Astrocyte of the spinal cord (primary cell): ENCODE measurements around the gene ARHGEF26.
"Not testable (repeated sequence)": the region's sequence is repeated elsewhere in the genome, so short reads cannot be mapped to it uniquely, and the experiment has no call there.

ENCODE experiments used
- DNase-seq: peaks from one replicate; pipeline ENCODE4 v3.0.0; 2011; ENCODE audit warnings: low read depth, low spot score
- H3K4me3 ChIP-seq: 2 replicates; pipeline ENCODE4 v1.5.1; 2011; ENCODE audit warnings: low read depth, mild to moderate bottlenecking, low read length, moderate library complexity
- in situ Hi-C: cut with HindIII; loops from 2 replicates; pipeline ENCODE4 v1.10.0; 2017; ENCODE audit warnings: low sequenced_read_pairs
- TF ChIP-seq, protein P1 (sequence below): IDR thresholded peaks from 2 replicates; pipeline ENCODE4 v1.5.1; 2012; ENCODE audit warnings: low read depth, mild to moderate bottlenecking, low read length, inconsistent platforms

ARHGEF26 gene

DNA sequence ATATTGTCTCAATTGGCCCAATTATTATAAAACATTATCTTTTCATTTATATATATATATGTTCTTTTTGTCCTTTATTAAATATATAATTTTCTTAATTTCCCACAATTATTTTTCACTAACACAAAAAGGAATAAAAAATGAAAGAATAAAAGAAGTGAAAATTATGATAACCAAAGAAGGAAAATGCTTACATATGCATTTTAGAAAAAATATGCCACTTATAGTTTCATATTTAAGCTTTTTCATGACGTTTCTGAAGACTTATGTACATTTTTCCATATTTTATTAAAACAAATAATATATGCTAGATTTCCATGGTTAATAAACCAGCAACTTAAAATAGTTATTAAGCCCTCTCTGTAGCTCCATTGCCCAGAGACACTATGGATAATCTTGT lies 34.9 kb upstream of the ARHGEF26 start:
- in situ Hi-C loops: no loop called here
- no peak for DNase-seq
- H3K4me3 ChIP-seq: no peak overlapping the region
- TF ChIP-seq, protein P1, sequence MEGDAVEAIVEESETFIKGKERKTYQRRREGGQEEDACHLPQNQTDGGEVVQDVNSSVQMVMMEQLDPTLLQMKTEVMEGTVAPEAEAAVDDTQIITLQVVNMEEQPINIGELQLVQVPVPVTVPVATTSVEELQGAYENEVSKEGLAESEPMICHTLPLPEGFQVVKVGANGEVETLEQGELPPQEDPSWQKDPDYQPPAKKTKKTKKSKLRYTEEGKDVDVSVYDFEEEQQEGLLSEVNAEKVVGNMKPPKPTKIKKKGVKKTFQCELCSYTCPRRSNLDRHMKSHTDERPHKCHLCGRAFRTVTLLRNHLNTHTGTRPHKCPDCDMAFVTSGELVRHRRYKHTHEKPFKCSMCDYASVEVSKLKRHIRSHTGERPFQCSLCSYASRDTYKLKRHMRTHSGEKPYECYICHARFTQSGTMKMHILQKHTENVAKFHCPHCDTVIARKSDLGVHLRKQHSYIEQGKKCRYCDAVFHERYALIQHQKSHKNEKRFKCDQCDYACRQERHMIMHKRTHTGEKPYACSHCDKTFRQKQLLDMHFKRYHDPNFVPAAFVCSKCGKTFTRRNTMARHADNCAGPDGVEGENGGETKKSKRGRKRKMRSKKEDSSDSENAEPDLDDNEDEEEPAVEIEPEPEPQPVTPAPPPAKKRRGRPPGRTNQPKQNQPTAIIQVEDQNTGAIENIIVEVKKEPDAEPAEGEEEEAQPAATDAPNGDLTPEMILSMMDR: no peak

DNA sequence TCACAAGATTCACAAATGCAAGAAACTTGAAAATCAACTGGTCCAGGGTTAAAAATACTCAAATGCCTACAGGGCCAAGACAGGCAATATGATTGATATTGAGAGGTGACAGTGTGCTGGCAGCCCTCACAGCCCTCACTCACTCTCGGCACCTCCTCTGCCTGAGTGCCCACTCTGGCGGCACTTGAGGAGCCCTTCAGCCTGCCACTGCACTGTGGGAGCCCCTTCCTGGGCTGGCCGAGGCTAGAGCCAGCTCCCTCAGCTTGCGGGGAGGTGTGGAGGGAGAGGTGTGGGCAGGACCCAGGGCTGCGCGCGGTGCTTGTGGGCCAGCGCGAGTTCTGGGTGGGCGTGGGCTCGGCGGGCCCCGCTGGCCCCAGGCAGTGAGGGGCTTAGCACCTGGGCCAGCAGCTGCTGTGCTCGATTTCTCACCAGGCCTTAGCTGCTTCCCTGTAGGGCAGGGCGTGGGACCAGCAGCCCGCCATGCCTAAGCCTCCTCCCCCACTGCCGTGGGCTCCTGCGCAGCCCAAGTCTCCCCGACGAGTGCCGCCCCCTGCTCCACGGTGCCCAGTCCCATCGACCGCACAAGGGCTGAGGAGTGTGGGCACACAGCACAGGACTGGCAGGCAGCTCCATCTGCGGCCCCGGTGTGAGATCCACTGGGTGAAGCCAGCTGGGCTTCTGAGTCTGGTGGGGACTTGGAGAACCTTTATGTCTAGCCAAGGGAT lies 33.3 kb upstream of the ARHGEF26 start:
- in situ Hi-C loops, DNase-seq, H3K4me3 ChIP-seq: not testable (repeated sequence)

DNA sequence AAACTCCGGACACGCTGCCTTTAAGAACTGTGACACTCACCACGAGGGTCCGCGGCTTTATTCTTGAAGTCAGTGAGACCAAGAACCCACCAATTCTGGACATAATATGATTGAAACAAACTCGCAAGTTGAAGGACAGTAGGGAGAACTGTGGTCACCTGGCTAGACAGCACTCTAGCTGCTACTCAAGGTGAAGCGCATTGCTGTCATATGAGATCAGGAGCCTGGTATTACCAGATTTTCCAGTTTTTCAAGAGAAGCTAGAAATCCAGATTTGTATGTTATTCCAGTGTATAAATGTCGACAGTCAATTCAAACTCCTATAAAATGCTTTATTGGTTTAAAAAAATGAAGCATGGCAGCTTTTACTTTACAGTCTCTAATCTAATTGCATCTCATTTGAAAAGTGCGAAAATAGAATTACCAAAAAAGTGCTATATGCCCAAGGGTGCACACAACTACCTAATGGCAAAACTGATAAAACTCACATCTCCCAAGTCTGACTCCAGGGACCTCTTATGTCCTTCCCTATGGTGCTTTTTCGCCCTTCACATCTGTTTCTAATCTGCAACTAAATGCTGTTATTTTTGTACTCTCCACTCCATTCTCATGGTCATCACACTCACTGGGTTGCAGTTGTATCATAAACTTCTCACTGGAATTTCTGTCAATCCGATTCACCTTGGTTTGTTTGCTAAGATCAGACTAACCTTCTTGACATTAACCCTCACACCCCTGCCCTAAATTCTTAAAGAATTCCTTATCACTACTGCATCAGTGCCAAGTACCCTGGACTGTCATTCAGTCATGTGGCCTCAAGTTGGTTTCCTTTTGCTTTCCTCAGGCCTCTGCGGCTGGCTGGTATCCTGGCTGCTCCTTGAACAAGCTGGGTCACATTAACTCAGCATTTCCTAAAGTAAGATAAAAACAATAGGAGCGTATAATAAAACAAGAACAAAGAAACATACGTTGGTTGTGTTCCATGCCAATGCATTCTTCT lies 31.5 kb upstream of the ARHGEF26 start:
- in situ Hi-C loops: no loop called here
- TF ChIP-seq, protein P1: no peak
- DNase-seq: no peak

DNA sequence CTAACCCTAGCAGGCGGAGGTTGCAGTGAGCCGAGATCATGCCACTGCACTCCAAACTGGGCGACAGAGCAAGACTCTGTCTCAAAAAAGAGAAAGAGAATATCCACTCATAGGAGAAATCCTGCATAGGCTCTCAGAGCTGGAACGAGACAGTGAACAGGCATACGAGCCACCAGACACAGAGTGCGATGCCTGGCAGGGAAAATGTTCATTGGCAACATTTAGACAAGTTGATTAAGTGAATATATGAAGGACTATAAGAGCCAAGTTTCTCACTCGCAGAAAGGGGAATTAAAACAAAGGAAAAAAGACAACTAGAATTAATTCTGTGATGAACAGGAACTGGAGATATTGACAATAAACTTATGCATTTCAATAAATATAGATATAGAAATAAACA lies 27.1 kb upstream of the ARHGEF26 start:
- in situ Hi-C loops: no loop called here
- TF ChIP-seq, protein P1: no peak
- DNase-seq: no peak
- H3K4me3 ChIP-seq: no peak overlapping the region

More for the DNA sequence above, 31.5 kb upstream of the ARHGEF26 start:
- H3K4me3 ChIP-seq: no peak overlapping the region

DNA sequence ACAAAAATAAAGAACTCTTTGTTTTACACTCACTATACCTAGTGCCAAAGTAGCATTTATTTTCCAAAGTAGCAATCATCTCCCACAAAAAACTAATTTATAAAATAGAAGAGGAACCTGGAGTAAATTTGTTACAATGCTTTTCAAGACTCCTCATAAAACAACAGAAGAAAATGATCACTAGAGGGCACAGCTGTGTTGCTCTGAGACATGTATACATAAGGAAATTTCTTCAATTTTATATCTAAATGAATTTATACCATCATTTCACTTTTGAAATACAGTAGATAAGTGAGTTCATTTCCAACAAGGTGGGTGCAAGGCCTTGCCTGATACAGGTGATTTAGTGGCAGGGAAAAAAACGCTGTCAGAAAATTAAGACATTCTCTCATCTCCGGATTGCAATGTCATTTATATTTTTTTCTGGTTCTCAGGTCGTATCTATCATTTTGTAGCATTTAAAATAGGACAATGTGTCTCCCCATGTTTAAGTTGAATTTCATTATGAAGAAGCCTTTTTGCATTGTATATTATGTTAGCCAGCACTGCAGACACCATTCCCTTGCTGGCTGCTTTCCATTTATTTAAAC lies 25.3 kb upstream of the ARHGEF26 start:
- DNase-seq: peak; percentile 58
- no peak overlapping the region for H3K4me3 ChIP-seq
- TF ChIP-seq, protein P1: peak; percentile 54
- in situ Hi-C loops: no loop called here

DNA sequence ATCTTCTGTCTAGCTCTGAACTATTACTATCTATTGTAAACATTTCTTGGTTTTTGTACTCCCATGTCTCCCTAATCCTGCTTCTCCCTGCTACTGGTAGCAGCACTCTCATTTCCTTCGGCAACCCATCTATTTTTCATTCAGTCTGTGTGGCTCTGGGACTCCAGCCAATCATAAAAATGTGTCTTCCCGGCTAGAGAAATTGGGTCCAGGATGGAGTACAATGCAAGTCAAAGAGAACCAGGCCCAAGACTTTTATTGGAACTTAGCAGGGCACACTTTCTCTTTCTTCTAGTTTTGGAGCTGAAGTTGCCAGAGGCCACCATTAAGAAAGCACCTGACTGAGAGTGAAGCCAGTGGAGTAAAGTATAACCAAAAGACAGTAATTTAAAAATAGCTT lies 22.8 kb upstream of the ARHGEF26 start:
- no peak overlapping the region for H3K4me3 ChIP-seq
- TF ChIP-seq, protein P1: no peak
- DNase-seq: no peak
- in situ Hi-C loops: no loop called here
